ENCODE measurements around the gene OVCA2.
A peak's percentile ranks its signal among the peaks of the same experiment; 100 is the strongest.

OVCA2 gene

DNA sequence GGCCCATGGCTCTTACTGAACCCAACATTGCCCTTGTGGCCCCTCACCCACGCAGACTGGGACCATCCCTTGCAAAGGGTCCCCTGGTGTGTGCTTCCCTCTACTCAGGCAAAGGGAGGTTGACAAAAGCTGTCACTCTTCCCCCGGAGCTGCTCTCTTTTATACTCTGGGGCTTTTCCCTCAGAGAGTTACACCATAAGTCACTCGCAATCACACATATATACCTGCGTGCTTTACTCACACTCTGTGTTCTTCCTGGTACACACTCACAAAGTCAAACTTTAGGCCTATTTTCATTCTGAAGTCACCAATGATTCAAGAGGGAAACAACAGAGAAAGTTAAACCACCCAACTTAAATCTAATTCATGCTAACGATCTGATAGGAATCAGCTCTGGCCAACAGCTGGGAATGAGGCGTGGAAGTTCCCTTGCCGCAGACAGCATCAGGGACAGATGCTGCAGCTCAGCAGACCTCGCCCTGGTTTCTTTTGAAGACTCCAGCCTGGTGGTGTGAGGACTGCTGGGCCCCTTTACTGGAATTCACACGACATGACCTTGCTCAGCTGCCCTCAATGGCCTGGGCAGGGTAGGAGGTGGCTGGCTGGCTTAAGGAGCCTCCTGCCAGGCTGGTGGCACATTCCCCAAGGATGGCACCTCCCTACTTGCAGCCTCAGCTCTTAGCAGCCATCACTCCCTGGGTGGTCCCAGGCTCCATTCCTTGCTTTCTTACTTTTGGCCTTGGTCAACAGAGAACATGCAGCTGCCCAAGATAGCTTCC is 40.4 kb downstream of the OVCA2 start:
- H2AFZ ChIP-seq (ENCODE audit: low read length, unreplicated experiment), result no peak overlapping the region
- 0 out of 2 replicates have a peak overlapping the region, but pooled peaks have one; percentile 2 for H3K27ac ChIP-seq (ENCODE audit: low read depth, low read length)
- H3K36me3 ChIP-seq (ENCODE audit: insufficient read depth, low read length), result peaks cover 4% of the 10 kb centered on the region; the same call in 1 of the 2 replicates
- no peaks in the 10 kb centered on the region for H3K79me2 ChIP-seq (ENCODE audit: control insufficient read depth, insufficient read depth, low read length, unreplicated experiment)
- H3K27me3 ChIP-seq (ENCODE audit: insufficient read depth, low read length), result no peaks in the 10 kb centered on the region
- H3K4me3 ChIP-seq (ENCODE audit: low read depth, low read length), result no peak overlapping the region
- H3K4me1 ChIP-seq (ENCODE audit: control insufficient read depth, insufficient read depth, low read length, unreplicated experiment), result peaks cover 30% of the 10 kb centered on the region

GRCh38 chr17:2083613-2084035 is 41.8 kb downstream of the OVCA2 start:
- H2AFZ ChIP-seq (ENCODE audit: low read length, unreplicated experiment), result no peak overlapping the region
- no peaks in the 10 kb centered on the region for H3K79me2 ChIP-seq (ENCODE audit: control insufficient read depth, insufficient read depth, low read length, unreplicated experiment)
- H3K4me1 ChIP-seq (ENCODE audit: control insufficient read depth, insufficient read depth, low read length, unreplicated experiment), result peaks cover 35% of the 10 kb centered on the region
- no peak overlapping the region for H3K27ac ChIP-seq (ENCODE audit: low read depth, low read length)
- no peak overlapping the region for H3K4me3 ChIP-seq (ENCODE audit: low read depth, low read length)
- peaks cover 4% of the 10 kb centered on the region; the same call in 1 of the 2 replicates for H3K36me3 ChIP-seq (ENCODE audit: insufficient read depth, low read length)
- no peaks in the 10 kb centered on the region for H3K27me3 ChIP-seq (ENCODE audit: insufficient read depth, low read length)

GRCh38 chr17:2084036-2084765 is 42.4 kb downstream of the OVCA2 start:
- Histone ChIP-seq H3K36me3 (ENCODE audit: insufficient read depth, low read length) (peaks cover 4% of the 10 kb centered on the region; the same call in 1 of the 2 replicates), H2AFZ (ENCODE audit: low read length, unreplicated experiment) (no peak overlapping the region), H3K4me1 (ENCODE audit: control insufficient read depth, insufficient read depth, low read length, unreplicated experiment) (peaks cover 40% of the 10 kb centered on the region), H3K27me3 (ENCODE audit: insufficient read depth, low read length) (no peaks in the 10 kb centered on the region), H3K4me3 (ENCODE audit: low read depth, low read length) (no peak overlapping the region), H3K27ac (ENCODE audit: low read depth, low read length) (peak overlapping the region; percentile 68), H3K79me2 (ENCODE audit: control insufficient read depth, insufficient read depth, low read length, unreplicated experiment) (no peaks in the 10 kb centered on the region)

DNA sequence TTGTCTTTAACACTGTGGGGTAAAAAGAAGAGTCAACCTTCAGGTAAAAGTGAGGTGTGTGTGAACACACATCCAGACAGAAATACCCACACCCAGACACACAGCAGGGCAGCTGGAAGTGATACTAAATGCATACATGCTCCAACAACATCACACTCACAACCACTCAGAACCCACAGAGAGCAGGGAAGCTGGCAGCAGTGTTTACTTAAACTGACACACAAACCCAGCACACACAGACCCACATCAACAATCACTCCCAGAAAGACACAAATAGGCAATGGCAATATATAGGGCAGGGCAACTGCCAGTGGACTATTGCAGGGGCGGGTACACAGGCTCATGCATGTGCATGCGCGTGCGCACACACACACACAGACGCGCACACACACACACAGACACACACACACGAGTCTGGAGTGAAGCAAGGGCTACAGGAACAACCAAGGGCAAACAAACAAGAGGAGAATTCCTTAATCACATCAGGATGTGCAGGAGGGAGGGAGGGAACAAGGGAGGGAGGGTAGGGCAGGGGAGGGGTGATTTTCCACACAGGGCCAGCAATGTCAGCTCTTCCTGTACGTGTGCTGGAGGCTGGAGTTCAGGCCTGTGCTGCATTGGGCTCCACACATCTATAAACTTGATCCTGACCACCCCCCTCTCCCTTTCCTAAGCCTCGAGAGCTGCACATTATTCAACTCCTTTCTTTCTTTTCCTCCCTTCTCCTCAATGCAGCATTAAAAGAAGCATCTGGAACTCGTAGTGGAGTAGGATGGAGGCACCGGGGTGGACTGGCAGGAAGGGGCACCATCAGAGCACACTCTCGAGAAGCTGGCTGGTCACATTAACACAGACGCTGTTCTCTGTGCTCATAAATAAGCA is 43.2 kb downstream of the OVCA2 start:
- Histone ChIP-seq H3K27ac (ENCODE audit: low read depth, low read length) (peak overlapping the region; percentile 68), H3K4me3 (ENCODE audit: low read depth, low read length) (no peak overlapping the region), H2AFZ (ENCODE audit: low read length, unreplicated experiment) (no peak overlapping the region), H3K79me2 (ENCODE audit: control insufficient read depth, insufficient read depth, low read length, unreplicated experiment) (no peaks in the 10 kb centered on the region), H3K36me3 (ENCODE audit: insufficient read depth, low read length) (peaks cover 4% of the 10 kb centered on the region; the same call in 1 of the 2 replicates), H3K4me1 (ENCODE audit: control insufficient read depth, insufficient read depth, low read length, unreplicated experiment) (peaks cover 43% of the 10 kb centered on the region), H3K27me3 (ENCODE audit: insufficient read depth, low read length) (no peaks in the 10 kb centered on the region)

GRCh38 chr17:2085648-2085949 is 43.8 kb downstream of the OVCA2 start:
- Histone ChIP-seq H3K27ac (ENCODE audit: low read depth, low read length) (peak overlapping the region; percentile 68), H3K4me1 (ENCODE audit: control insufficient read depth, insufficient read depth, low read length, unreplicated experiment) (peaks cover 49% of the 10 kb centered on the region), H2AFZ (ENCODE audit: low read length, unreplicated experiment) (no peak overlapping the region), H3K79me2 (ENCODE audit: control insufficient read depth, insufficient read depth, low read length, unreplicated experiment) (no peaks in the 10 kb centered on the region), H3K27me3 (ENCODE audit: insufficient read depth, low read length) (no peaks in the 10 kb centered on the region), H3K36me3 (ENCODE audit: insufficient read depth, low read length) (peaks cover 4% of the 10 kb centered on the region; the same call in 1 of the 2 replicates), H3K4me3 (ENCODE audit: low read depth, low read length) (no peak overlapping the region)

DNA sequence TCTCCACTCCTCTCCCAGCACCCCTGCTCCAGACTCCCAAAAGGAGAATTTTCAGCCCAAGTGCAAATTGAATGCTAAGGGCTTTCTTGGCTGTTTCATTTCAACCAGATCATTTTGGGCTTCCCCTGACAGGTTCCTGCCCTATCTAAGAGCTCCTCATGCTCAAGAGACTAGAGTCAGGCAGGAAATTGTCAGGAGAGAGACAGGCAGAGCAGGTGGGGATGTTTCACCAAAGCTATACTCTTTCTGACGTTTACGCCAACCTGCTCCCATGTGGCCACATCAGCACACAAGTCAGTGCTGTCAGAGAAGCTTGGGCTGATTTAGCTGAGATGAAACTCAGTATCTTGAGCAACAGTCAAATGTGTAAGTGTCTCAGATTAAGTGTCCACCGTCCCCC is 44.5 kb downstream of the OVCA2 start:
- peaks cover 56% of the 10 kb centered on the region for H3K4me1 ChIP-seq (ENCODE audit: control insufficient read depth, insufficient read depth, low read length, unreplicated experiment)
- H3K79me2 ChIP-seq (ENCODE audit: control insufficient read depth, insufficient read depth, low read length, unreplicated experiment), result no peaks in the 10 kb centered on the region
- H3K4me3 ChIP-seq (ENCODE audit: low read depth, low read length), result no peak overlapping the region
- no peaks in the 10 kb centered on the region for H3K36me3 ChIP-seq (ENCODE audit: insufficient read depth, low read length)
- no peak overlapping the region for H2AFZ ChIP-seq (ENCODE audit: low read length, unreplicated experiment)
- no peak overlapping the region for H3K27ac ChIP-seq (ENCODE audit: low read depth, low read length)
- H3K27me3 ChIP-seq (ENCODE audit: insufficient read depth, low read length), result no peaks in the 10 kb centered on the region

- Histone ChIP-seq H3K4me3 (ENCODE audit: low read depth, low read length) (no peak overlapping the region), H3K36me3 (ENCODE audit: insufficient read depth, low read length) (no peaks in the 10 kb centered on the region), H2AFZ (ENCODE audit: low read length, unreplicated experiment) (no peak overlapping the region), H3K79me2 (ENCODE audit: control insufficient read depth, insufficient read depth, low read length, unreplicated experiment) (no peaks in the 10 kb centered on the region), H3K27me3 (ENCODE audit: insufficient read depth, low read length) (no peaks in the 10 kb centered on the region), H3K27ac (ENCODE audit: low read depth, low read length) (no peak overlapping the region), H3K4me1 (ENCODE audit: control insufficient read depth, insufficient read depth, low read length, unreplicated experiment) (peaks cover 50% of the 10 kb centered on the region)
These were observed 45.9 kb downstream of the OVCA2 start for GRCh38 chr17:2087597-2088211.

- Histone ChIP-seq H2AFZ (ENCODE audit: low read length, unreplicated experiment) (peak overlapping the region; percentile 72), H3K27ac (ENCODE audit: low read depth, low read length) (peak overlapping the region; percentile 85), H3K79me2 (ENCODE audit: control insufficient read depth, insufficient read depth, low read length, unreplicated experiment) (no peaks in the 10 kb centered on the region), H3K27me3 (ENCODE audit: insufficient read depth, low read length) (no peaks in the 10 kb centered on the region), H3K4me3 (ENCODE audit: low read depth, low read length) (peak overlapping the region; percentile 80), H3K4me1 (ENCODE audit: control insufficient read depth, insufficient read depth, low read length, unreplicated experiment) (peaks cover 48% of the 10 kb centered on the region), H3K36me3 (ENCODE audit: insufficient read depth, low read length) (no peaks in the 10 kb centered on the region)
These were observed 47.2 kb downstream of the OVCA2 start for GRCh38 chr17:2089021-2089422.

DNA sequence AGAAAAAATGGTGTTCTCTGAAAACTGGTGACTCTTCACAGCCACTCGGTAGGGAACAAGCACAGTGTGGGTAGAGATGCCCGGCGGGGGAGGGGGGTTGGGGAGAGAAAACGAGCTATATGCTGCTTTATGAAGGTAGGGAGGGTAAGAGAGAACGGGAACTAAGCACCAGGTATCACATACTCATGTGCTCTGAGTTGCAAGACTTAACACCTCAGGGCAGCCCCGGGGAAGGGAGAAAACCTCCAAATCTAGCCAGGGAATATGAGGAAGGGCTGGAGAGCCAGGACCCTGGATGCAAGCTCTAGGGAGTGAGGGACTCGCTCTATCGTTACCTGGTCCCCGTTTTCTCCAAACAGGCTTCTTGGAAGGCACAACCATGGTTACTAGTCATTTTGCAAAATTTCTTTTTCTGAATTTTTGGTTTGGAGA is 48.4 kb downstream of the OVCA2 start:
- H3K27ac ChIP-seq (ENCODE audit: low read depth, low read length), result peak overlapping the region; percentile 85
- no peak overlapping the region for H2AFZ ChIP-seq (ENCODE audit: low read length, unreplicated experiment)
- no peaks in the 10 kb centered on the region for H3K36me3 ChIP-seq (ENCODE audit: insufficient read depth, low read length)
- H3K27me3 ChIP-seq (ENCODE audit: insufficient read depth, low read length), result no peaks in the 10 kb centered on the region
- no peaks in the 10 kb centered on the region for H3K79me2 ChIP-seq (ENCODE audit: control insufficient read depth, insufficient read depth, low read length, unreplicated experiment)
- H3K4me3 ChIP-seq (ENCODE audit: low read depth, low read length), result peak overlapping the region; percentile 80
- peaks cover 36% of the 10 kb centered on the region for H3K4me1 ChIP-seq (ENCODE audit: control insufficient read depth, insufficient read depth, low read length, unreplicated experiment)
